Stromal cell of bone marrow (primary cell): ENCODE results near the gene OBSCN.

Source experiments
- DNase-seq: peaks from one replicate; pipeline ENCODE4 v3.0.0-alpha.2; 2012; ENCODE audit warnings: low read depth

Gene OBSCN

DNA sequence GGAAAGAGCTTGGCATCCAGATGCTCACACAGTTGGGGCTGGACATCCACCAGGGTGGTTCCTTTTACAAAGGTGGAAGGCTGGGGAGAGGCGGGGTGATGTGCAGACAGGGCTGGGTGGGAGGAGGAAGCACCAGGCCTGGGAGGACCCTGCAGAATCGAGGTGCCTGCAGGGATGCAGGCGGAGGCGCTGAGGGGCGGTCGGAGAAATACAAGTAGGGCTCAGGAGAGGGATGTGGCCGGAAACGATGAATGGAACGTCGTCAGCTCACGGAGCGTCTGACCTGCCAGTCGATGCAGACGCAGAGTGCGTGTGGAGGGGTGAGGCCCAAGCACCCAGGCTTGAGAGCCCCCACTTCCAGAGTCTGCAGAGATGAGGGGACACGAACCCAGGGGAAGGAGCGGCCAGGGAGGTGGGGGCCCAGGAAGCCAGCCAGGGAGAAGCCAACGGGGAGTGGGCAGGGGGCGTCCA, 135.4 kb downstream of the OBSCN start:
- no peak for DNase-seq

GRCh38 chr1:228344631-228345072, 136.8 kb downstream of the OBSCN start:
- DNase-seq = no peak

DNA sequence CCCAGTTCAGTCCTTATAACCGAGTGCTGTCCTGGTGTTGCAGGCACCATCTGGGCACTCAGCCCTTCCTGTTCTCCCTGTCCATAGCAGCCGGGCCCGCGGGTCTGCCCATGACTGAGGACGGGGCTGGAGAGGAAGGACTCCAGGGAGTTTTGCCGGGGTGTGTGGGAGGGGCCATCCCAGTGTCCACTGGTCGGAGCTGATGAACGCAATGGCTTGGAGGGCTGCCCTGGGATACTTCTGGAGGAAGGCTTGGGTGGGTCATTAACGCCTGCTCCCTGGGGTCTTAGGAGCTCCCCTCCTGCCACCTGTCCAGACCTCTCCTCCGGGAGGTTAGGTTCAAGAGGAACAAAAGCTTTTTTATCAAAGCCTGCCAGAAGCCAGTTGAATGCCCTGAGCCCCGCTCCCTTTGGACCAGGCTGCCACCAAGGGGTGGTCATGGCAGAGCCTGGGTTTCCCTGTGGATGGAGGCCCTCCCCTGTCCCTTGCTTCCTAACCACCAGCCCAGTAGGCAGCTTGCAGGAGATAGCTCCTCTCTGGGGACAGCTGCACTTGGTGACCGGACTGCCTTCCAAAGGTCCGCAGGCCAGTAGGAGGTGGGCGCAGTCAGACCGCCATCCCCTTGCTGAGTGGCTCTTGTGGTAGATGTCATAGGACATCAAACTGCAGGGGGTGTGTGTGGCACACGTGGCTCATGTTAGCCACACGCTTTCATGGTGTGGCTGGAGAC, 137.5 kb downstream of the OBSCN start:
- DNase-seq = no peak

DNA sequence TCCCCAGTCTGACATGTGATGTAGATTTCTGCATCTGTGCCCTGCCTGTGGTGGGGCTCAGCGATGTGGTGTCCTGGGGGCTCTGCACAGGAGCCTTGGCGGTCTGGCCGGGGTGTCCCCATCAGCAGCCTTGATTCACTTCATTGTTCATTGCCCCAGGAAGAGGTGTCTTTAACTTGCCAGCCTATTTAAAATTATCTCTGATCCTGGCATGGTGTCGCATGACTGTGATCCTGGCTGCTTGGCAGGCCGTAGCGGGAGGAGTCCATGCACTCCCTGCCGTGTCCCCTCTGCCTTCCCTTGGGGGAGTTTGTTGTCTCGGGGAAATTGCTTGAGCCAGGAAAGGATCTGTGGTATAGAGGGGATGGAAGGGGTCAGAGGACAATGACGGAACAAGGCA, 138.9 kb downstream of the OBSCN start:
- no peak for DNase-seq

- no peak for DNase-seq
Measured at GRCh38 chr1:228347181-228347580, 139.3 kb downstream of the OBSCN start.

- no peak for DNase-seq
Measured at GRCh38 chr1:228348708-228349467, 141.0 kb downstream of the OBSCN start.

DNA sequence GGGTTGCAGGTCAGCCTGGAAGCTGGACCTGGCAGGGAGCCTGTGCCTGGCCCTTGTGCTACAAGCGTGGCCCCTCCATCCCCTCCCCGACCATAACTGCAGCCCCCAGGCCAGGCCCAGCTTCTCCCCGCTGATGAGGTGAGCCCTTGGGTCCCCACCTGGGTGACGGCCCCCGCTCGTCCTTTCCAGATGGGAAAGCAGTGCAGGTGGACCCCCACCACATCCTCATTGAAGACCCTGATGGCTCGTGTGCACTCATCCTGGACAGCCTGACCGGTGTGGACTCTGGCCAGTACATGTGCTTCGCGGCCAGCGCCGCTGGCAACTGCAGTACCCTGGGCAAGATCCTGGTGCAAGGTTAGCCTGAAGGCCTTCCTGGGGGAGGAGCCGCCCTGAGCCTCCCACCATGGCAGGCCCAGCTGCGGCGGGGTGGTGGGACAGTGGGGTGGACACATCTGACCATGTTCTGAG, 141.9 kb downstream of the OBSCN start:
- no peak for DNase-seq

GRCh38 chr1:228350179-228350742, 142.4 kb downstream of the OBSCN start:
- DNase-seq = no peak

DNA sequence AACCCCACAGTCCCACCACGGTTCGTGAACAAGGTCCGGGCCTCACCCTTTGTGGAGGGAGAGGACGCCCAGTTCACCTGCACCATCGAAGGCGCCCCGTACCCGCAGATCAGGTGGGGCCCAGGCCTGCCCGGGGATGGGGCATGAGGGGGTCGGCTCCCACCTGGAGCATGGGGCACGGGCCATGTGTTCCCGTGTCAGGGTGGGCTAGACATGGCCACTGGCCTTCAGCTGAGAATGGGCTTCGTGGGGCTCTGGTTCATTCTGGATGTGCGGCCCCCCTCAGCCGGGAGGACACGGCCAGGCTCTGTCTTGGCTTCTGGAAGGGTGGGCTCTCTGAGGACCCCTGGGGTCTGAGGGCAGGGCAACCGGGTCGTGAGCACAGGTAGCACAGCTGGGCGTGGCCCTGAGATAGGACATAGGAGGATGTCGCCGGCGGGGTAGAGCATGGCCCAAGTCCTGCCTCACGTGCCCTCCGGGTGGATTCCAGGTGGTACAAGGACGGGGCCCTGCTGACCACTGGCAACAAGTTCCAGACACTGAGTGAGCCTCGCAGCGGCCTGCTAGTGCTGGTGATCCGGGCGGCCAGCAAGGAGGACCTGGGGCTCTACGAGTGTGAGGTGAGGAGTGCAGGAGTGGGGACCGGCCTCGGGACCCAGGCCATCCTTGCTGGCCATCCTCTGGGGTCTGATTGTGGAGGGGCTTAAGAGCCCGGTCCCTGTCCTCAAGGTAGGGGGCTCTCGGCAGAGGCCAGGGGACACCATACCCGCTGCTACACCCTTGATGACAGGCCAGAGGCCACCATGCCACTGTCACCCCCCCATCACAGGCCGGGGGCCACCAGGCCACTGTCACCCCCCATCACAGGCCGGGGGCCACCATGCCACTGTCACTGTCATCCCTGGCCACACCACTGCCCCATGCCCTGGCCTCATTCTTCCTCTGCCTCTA, 143.3 kb downstream of the OBSCN start:
- no peak for DNase-seq

DNA sequence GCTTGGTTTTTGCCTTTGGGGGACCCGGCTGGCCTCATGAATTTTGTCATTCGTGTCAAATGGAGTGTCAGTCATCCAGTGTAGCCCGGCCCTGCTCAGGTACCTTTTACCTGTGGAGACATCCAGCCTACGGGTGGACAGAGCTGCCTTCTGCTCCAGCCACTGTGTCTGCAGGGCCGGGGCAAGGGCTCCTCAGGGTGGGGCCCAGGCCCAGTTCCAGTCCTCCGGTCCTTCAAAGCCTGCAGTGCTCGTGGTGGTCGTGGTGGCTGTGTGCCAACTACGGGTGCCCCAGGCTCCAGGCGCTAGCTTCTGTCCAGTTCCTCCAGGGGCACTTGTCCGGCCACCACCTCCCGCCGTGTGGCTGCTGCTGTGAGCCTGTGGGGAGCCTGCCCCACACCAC, 144.0 kb downstream of the OBSCN start:
- no peak for DNase-seq

DNA sequence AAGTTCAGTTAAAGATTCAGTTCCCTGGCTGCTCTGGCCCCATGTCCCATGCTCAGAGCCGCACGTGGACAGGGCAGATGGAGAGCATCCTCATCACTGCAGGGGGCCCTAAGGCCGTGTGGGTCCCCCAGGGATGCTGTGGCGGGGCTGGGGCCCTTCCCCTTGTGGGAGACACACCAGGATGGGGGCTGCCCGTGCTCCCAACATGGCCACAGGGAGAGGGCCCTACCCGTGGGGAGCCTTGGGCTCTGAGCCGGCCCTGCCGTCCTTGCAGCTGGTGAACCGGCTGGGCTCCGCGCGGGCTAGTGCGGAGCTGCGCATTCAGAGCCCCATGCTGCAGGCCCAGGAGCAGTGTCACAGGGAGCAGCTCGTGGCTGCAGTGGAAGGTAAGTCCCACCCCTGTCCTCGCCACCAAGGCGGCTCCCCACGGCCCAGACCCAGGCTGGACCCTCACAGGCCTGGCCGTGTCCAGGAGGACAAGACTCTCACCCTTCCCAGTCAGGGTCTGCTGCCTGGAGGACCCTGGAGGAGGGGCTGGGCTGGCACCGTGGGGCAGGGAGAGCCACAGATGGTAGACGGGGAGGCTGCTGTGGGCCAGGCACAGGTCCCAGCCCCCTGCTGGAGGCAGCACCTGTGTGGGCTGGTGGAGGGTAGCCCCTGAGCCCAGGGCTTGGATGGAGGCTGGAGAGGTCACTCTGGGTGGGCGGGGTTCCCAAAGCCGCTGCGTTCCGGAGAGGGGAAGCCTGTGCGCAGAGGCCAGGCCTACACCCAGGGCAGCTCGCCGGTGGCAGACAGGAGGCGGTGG, 145.0 kb downstream of the OBSCN start:
- no peak for DNase-seq

GRCh38 chr1:228353601-228354371, 145.9 kb downstream of the OBSCN start:
- DNase-seq = no peak

DNA sequence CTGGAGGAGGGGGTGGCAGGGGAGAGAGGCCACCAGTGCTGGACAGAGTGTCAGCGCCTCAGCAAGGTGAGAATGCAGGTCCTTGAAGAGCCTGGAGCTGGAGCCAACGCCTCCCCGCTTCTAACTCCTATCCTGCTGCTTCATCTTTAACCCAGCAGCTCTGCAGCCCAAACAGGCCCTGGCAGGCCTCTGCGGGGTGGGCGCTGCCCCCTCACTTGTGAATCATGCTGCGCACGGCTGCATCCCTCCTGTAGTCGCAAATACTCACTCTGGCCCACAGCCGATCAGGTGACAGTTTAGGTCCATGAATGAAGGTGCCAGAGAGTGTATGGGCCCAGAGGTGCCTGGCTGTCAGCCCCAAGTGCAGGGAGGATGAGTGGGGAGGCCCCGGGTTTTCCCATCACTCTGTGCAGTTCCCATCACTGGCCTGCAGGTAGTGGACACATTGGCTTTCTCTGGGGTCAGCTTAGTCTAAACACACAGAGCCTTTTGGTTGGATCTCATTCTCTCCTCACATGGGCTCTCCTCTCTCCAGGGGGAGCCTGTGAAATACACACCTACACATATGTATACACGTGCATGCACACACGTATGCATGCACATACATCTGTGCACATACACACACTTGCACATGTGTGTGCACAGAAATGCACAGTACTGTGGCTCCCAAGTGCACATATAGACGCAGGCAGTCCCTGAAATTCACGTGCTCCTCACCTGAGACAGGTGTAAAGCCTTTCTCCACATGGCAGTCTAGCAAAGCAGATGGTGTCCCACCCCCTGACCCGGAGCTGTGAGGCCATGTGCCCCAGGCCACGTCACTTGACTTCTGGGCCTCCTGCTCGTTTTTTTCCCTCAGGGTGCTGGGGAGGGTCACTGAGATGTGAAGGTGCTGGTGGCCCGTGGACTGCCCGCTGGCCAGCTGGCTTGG, 146.8 kb downstream of the OBSCN start:
- DNase-seq = no peak

GRCh38 chr1:228356897-228357680, 149.2 kb downstream of the OBSCN start:
- no peak for DNase-seq

DNA sequence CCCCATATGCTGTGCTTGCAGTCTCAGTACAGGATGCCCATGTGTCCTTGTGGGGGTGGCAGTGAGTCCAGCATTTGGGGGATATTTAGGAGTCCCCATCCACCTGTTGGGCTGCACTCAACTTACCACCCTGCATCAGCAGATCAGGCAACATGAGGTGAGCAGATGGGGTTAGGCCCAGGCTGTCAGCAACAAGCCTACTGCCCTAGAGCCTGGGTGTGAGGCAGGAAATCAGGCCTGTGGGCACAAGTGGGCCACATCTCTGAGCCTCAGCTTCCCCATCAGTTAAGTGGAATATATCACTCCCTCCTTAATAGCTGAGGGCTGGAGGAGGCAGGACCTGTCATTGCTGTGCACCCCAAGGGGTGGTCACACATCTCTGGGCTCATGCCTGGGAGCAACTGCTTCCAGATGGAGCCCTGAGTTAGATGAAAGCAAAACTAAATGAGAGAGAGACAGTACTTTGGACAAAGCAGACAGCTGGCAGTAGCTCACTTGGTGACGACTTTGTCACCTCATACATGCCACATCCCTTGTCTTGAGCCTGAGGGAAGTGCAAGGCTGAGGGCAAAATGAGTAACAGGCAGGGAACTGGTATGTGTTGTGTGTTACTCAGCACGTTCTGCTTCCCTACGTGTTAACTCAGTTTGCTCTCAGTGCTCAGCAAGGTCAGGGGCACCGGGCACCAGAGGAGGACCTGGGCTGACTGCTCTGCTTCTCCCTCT, 150.4 kb downstream of the OBSCN start:
- no peak for DNase-seq

DNA sequence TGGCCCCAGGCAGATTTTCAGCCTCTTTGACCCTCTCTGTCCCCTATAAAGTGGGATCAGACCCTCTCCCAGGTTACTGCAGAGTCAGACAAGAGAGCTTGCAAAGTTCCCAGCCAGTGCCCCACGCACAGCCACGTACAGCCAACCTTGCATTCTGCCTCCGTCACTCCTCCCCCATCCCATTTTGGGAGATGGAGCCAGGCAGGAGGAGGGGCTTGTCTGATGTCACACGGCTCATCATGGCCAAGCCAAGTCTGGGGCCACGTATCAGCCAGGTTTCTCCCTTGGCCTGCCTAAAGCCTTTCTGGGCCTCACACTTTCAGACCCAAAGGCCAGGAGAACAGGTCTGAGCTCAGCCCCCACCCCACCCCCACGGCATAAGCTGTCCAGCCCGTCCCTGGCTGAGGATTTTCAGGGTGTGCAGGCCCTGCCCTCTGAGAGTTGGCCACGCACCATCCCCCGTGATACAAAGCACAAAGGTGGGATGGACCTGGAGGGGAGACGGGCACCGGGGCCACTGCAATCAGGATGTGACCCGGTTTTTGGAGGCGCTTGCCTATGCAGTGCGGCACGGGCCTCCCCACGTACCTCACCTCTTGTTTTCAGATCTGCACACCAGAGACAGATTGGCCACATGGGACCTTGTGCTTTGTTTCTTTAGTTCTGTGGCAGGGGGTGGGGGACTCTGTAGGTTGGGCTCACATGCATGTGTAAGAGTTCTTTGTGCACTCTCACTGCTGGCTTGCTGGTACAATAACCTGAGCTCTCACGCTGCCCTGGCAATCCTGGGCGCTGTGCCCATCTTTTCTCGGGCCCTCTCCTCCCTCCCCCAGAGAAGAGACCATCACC, 151.1 kb downstream of the OBSCN start:
- no peak for DNase-seq
